HG03342 (cell line): Measurements from ENCODE around the gene NDEL1.

Source experiments
- ATAC-seq: cut with Tn5 transposase; IDR thresholded peaks from one replicate; pipeline ENCODE4 v1.9.1; 2021; ENCODE audit warnings: mild to moderate bottlenecking, moderate library complexity; ENCODE audit not compliant: unreplicated experiment

Gene NDEL1

GRCh38 chr17:8502126-8502525, 66.4 kb downstream of the NDEL1 start:
- no peak for ATAC-seq

- no peak for ATAC-seq
These were observed 67.7 kb downstream of the NDEL1 start for GRCh38 chr17:8503368-8503767.

DNA sequence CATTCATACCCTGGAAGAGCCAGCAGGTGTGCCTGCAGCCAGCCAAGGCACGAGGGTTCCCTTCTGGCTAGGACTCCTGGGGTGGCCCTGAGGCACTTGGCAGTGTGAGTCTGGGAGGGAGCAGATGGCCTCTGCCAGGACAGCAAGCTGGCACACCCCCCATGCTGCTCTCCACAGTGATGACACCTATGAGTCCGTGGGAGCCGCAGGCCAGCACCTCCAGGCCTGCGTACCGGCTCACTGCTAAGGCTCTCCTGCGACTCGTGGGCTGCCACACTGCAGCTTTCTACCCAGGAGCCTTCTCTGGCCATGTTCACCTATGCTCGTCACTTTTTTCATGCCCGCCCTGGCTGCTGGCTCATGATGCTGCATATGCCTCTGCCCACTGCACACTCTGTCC, 68.1 kb downstream of the NDEL1 start:
- ATAC-seq = no peak

DNA sequence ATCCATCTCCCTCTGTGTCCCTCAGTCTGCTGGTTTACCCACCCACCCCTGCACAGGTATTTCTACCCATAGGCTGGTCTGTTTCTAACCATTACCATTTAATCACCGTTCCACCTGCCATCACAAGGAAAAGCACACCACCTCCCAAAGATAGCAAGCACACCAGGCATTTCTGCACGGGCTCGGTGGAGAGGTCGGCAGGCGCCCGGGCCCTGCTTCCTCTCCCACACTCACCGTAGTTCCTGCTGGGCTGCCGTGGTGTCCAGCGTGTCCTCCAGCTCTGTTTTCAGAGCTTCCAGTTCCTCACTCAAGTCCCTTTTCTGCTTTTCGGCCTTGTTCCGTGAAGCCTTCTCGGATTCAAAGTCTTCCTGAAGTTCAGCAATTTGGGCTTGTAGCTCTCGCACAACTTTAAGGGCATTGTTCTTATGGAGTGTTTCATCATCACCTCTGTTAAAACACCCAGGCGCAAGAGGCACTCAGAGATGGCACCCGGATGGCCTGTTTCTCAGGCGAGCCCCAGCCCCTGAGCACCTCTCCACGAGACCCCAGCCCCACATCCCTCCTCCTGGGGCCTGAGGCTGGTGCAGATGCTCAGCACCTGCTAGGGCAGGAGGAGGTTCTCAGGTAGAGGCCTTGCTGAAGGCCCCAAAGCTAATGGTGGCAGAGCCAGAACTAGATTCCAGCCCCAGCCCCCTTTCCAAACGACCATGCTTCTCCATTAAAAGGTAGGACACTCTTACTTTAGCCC, 69.0 kb downstream of the NDEL1 start:
- no peak for ATAC-seq

DNA sequence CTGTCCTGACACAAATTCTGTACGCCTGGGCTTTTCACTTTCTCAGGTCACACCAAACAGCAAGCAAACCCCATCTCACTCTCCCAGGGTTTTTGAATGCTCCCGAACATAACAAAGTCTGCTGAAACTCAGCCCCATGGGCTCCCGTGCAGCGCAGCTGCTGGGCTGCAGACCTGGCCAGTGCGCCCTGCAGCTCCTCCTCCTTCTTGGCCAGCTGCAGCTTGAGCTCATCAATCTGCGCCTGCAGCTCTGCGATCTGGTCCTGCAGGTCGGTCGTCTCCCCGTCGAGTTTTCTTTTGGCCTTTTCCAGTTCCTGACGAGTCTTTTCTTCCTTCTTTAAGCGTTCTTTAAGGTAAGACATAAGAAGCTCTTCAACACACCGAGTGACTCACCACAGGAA, 70.5 kb downstream of the NDEL1 start:
- no peak for ATAC-seq

DNA sequence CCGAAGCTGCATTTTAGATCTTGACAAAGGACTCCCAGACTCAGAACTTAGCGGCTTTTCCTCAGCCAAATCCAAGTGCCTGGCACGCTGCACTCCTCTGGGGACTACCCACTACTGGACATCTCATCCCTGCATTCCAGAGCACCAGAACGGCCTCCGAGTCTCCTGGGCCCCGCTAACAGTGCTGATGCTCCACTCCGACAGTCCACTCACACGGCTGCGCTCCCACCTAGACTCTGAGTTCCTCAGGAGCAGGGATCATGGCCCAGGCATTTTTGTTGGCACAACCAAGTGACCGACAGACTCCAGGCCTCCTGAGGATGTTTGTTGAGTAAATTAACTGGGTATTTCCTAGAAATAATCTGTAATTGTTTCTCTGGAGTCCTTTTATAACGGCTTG, 79.1 kb downstream of the NDEL1 start:
- ATAC-seq = no peak
